Activated CD4-positive, alpha-beta memory T cell treated with anti-CD3 and anti-CD28 coated beads, Interleukin-2, amount 10 ng/mL, durations not matched to agents 7 days and 5 days (primary cell): Measurements from ENCODE around the gene SYNE3. TPM values are rescaled to one million over a fixed set of nuclear protein-coding genes. Genes with fewer than 3 reads are reported as not detected.
"Not testable (repeated sequence)": the region's sequence is repeated elsewhere in the genome, so short reads cannot be mapped to it uniquely, and the experiment has no call there.

Experiments used
- CTCF ChIA-PET: fragments of 350-600 bp; sonication (Branson Sonifier 250); formaldehyde crosslinking; loops from one replicate; lab custom pipeline; 2021; ENCODE audit warnings: antibody characterized with exemption, inconsistent platforms; lab: Charles Lee
- POLR2A ChIA-PET: fragments of 350-600 bp; sonication (Branson Sonifier 250); formaldehyde crosslinking; loops from one replicate; lab custom pipeline; 2021; ENCODE audit warnings: antibody characterized with exemption; lab: Charles Lee
- DNase-seq: peaks from one replicate; pipeline ENCODE4 v3.0.0-alpha.2; 2020
- H3K27ac Mint-ChIP-seq: one replicate; pipeline ENCODE4 v1.8.0; 2021; ENCODE audit warnings: mild to moderate bottlenecking, mixed read lengths
- H3K27me3 Mint-ChIP-seq: one replicate; pipeline ENCODE4 v1.8.0; 2021; ENCODE audit warnings: mixed read lengths
- H3K36me3 Mint-ChIP-seq: one replicate; pipeline ENCODE4 v1.8.0; 2021; ENCODE audit warnings: low read depth, mixed read lengths
- H3K4me1 Mint-ChIP-seq: one replicate; pipeline ENCODE4 v1.8.0; 2021; ENCODE audit warnings: mixed read lengths
- H3K4me3 Mint-ChIP-seq: one replicate; pipeline ENCODE4 v1.8.0; 2021; ENCODE audit warnings: mild to moderate bottlenecking, mixed read lengths
- H3K9me3 Mint-ChIP-seq: one replicate; pipeline ENCODE4 v1.8.0; 2021; ENCODE audit warnings: mixed read lengths
- total RNA-seq, 2 experiments: library from RNA; stranded (reverse); gene quantifications; one replicate each; pipeline ENCODE4 v1.2.3, GENCODE V29; 2021

Gene SYNE3
- total RNA-seq, 2 experiments from 2014 or later = 86.2 to 89.5 TPM

GRCh38 chr14:95520346-95520745, 3.9 kb upstream of the SYNE3 start:
- Mint-ChIP-seq H3K27ac (peak overlapping the region; percentile 99), H3K9me3 (no peaks in the 10 kb centered on the region), H3K27me3 (no peaks in the 10 kb centered on the region), H3K4me3 (peak overlapping the region; percentile 57), H3K4me1 (peaks cover 82% of the 10 kb centered on the region), H3K36me3 (peaks cover 13% of the 10 kb centered on the region)
- ChIA-PET CTCF (interaction anchor here (1.0 to 8.5 kb wide), 3 partner anchors 6 to 13 kb away, joined by 3 to 118 read pairs (median 14); partner anchors contain the start of gene GLRX5), POLR2A (interaction anchor here (0.7 to 9.2 kb wide), 7 partner anchors 9 to 57 kb away, joined by 3 to 199 read pairs (median 8); partner anchors contain the start of gene GLRX5)
- DNase-seq = no peak

GRCh38 chr14:95519699-95520098, 3.2 kb upstream of the SYNE3 start:
- ChIA-PET CTCF (interaction anchor here (1.0 to 8.5 kb wide), 4 partner anchors 7 to 17 kb away, joined by 3 to 118 read pairs (median 8); partner anchors contain the start of gene GLRX5), POLR2A (interaction anchor here (0.6 to 9.2 kb wide), 8 partner anchors 9 to 56 kb away, joined by 3 to 199 read pairs (median 7); partner anchors contain the start of gene GLRX5)
- peaks cover 18% of the 10 kb centered on the region for H3K36me3 Mint-ChIP-seq
- H3K9me3 Mint-ChIP-seq = no peaks in the 10 kb centered on the region
- peak overlapping the region; percentile 99 for H3K27ac Mint-ChIP-seq
- peak; percentile 82 for DNase-seq
- no peaks in the 10 kb centered on the region for H3K27me3 Mint-ChIP-seq
- H3K4me3 Mint-ChIP-seq = peak overlapping the region; percentile 57
- H3K4me1 Mint-ChIP-seq = peaks cover 82% of the 10 kb centered on the region

GRCh38 chr14:95518045-95518751, 1.7 kb upstream of the SYNE3 start:
- peaks cover 82% of the 10 kb centered on the region for H3K4me1 Mint-ChIP-seq
- CTCF ChIA-PET = interaction anchor here (1.1 to 8.5 kb wide), 5 partner anchors 8 to 91 kb away, joined by 3 to 118 read pairs (median 5); partner anchors contain the start of gene GLRX5

GRCh38 chr14:95515596-95516552, 576 bp downstream of the SYNE3 start:
- Mint-ChIP-seq H3K9me3 (no peaks in the 10 kb centered on the region), H3K27me3 (no peaks in the 10 kb centered on the region), H3K4me3 (peak overlapping the region; percentile 92), H3K36me3 (peaks cover 34% of the 10 kb centered on the region), H3K4me1 (peaks cover 77% of the 10 kb centered on the region), H3K27ac (peak overlapping the region; percentile 87)
- POLR2A ChIA-PET = interaction anchor here (0.6 to 6.0 kb wide), 16 partner anchors 8 to 409 kb away, joined by 3 to 99 read pairs (median 4); partner anchors contain the start of gene GLRX5
- CTCF ChIA-PET = interaction anchor here (0.6 to 8.5 kb wide), 9 partner anchors 11 to 89 kb away, joined by 3 to 118 read pairs (median 5); no protein-coding TSS in a partner anchor
- DNase-seq = peak; percentile 86

More at GRCh38 chr14:95518045-95518751, 1.7 kb upstream of the SYNE3 start:
- Mint-ChIP-seq H3K9me3 (no peaks in the 10 kb centered on the region), H3K27ac (peak overlapping the region; percentile 99), H3K36me3 (peaks cover 27% of the 10 kb centered on the region), H3K4me3 (peak overlapping the region; percentile 76), H3K27me3 (no peaks in the 10 kb centered on the region)
- POLR2A ChIA-PET = interaction anchor here (0.7 to 9.2 kb wide), 9 partner anchors 9 to 73 kb away, joined by 3 to 199 read pairs (median 3); partner anchors contain the start of gene GLRX5
- no peak for DNase-seq

GRCh38 chr14:95515080-95515489, 1.4 kb downstream of the SYNE3 start:
- ChIA-PET POLR2A (interaction anchor here (0.8 to 6.0 kb wide), 11 partner anchors 9 to 62 kb away, joined by 3 to 99 read pairs (median 6); partner anchors contain the start of gene GLRX5), CTCF (interaction anchor here (0.6 to 8.5 kb wide), 7 partner anchors 11 to 75 kb away, joined by 3 to 118 read pairs (median 5); no protein-coding TSS in a partner anchor)
- Mint-ChIP-seq H3K9me3 (no peaks in the 10 kb centered on the region), H3K4me1 (peaks cover 79% of the 10 kb centered on the region), H3K4me3 (peak overlapping the region; percentile 92), H3K36me3 (peaks cover 40% of the 10 kb centered on the region), H3K27ac (peak overlapping the region; percentile 77), H3K27me3 (no peaks in the 10 kb centered on the region)
- DNase-seq = no peak

- Mint-ChIP-seq H3K9me3 (no peaks in the 10 kb centered on the region), H3K4me3 (peak overlapping the region; percentile 92), H3K36me3 (peaks cover 43% of the 10 kb centered on the region), H3K27ac (peak overlapping the region; percentile 77), H3K4me1 (peaks cover 79% of the 10 kb centered on the region), H3K27me3 (no peaks in the 10 kb centered on the region)
- ChIA-PET POLR2A (interaction anchor here (0.8 to 6.0 kb wide), 10 partner anchors 10 to 62 kb away, joined by 3 to 99 read pairs (median 12); partner anchors contain the start of gene GLRX5), CTCF (interaction anchor here (0.6 to 8.5 kb wide), 7 partner anchors 11 to 74 kb away, joined by 3 to 118 read pairs (median 4); no protein-coding TSS in a partner anchor)
- no peak for DNase-seq
Measured at GRCh38 chr14:95514131-95515079, 2.0 kb downstream of the SYNE3 start.

GRCh38 chr14:95513291-95513690, 3.2 kb downstream of the SYNE3 start:
- ChIA-PET POLR2A (interaction anchor here (4.7 to 6.0 kb wide), 4 partner anchors 10 to 21 kb away, joined by 29 to 99 read pairs (median 53); partner anchors contain the start of gene GLRX5), CTCF (interaction anchor here (1.1 to 8.5 kb wide), 4 partner anchors 13 to 49 kb away, joined by 3 to 118 read pairs (median 4); no protein-coding TSS in a partner anchor)
- Mint-ChIP-seq H3K27me3 (no peaks in the 10 kb centered on the region), H3K9me3 (no peaks in the 10 kb centered on the region), H3K4me3 (peak overlapping the region; percentile 22), H3K27ac (peak overlapping the region; percentile 30), H3K36me3 (peaks cover 51% of the 10 kb centered on the region), H3K4me1 (peaks cover 73% of the 10 kb centered on the region)
- no peak for DNase-seq

GRCh38 chr14:95511687-95512086, 4.8 kb downstream of the SYNE3 start:
- peaks cover 65% of the 10 kb centered on the region for H3K36me3 Mint-ChIP-seq
- ChIA-PET CTCF (interaction anchor here (1.2 kb wide), 1 partner anchor 15 kb away, joined by 3 read pairs; no protein-coding TSS in a partner anchor), POLR2A (interaction anchor here (6.0 kb wide), 1 partner anchor 22 kb away, joined by 99 read pairs; the partner anchor contains the start of gene GLRX5)
- no peaks in the 10 kb centered on the region for H3K9me3 Mint-ChIP-seq
- no peak overlapping the region for H3K4me3 Mint-ChIP-seq
- peaks cover 74% of the 10 kb centered on the region for H3K4me1 Mint-ChIP-seq
- H3K27me3 Mint-ChIP-seq = no peaks in the 10 kb centered on the region
- H3K27ac Mint-ChIP-seq = no peak overlapping the region
- no peak for DNase-seq

GRCh38 chr14:95510804-95511203, 5.6 kb downstream of the SYNE3 start:
- no peak overlapping the region for H3K27ac Mint-ChIP-seq
- peaks cover 81% of the 10 kb centered on the region for H3K4me1 Mint-ChIP-seq
- peaks cover 71% of the 10 kb centered on the region for H3K36me3 Mint-ChIP-seq
- H3K27me3 Mint-ChIP-seq = no peaks in the 10 kb centered on the region
- ChIA-PET CTCF (interaction anchor here (1.2 kb wide), 1 partner anchor 16 kb away, joined by 3 read pairs; no protein-coding TSS in a partner anchor), POLR2A (interaction anchor here (0.6 to 1.2 kb wide), 2 partner anchors 8 to 23 kb away, joined by 3 to 4 read pairs; no protein-coding TSS in a partner anchor)
- DNase-seq = no peak
- no peaks in the 10 kb centered on the region for H3K9me3 Mint-ChIP-seq
- H3K4me3 Mint-ChIP-seq = no peak overlapping the region

- Mint-ChIP-seq H3K36me3 (peaks cover 71% of the 10 kb centered on the region), H3K4me1 (peaks cover 83% of the 10 kb centered on the region), H3K27ac (peak overlapping the region; percentile 51)
- DNase-seq, H3K27me3 Mint-ChIP-seq, H3K4me3 Mint-ChIP-seq, H3K9me3 Mint-ChIP-seq, CTCF ChIA-PET: not testable (repeated sequence)
- POLR2A ChIA-PET = interaction anchor here (1.2 kb wide), 1 partner anchor 24 kb away, joined by 4 read pairs; no protein-coding TSS in a partner anchor
Measured at GRCh38 chr14:95510344-95510743, 6.1 kb downstream of the SYNE3 start.

- H3K36me3 Mint-ChIP-seq = peaks cover 71% of the 10 kb centered on the region
- H3K4me3 Mint-ChIP-seq = no peak overlapping the region
- ChIA-PET POLR2A (no interaction called here), CTCF (no interaction called here)
- H3K9me3 Mint-ChIP-seq = no peaks in the 10 kb centered on the region
- peaks cover 83% of the 10 kb centered on the region for H3K4me1 Mint-ChIP-seq
- no peak for DNase-seq
- H3K27ac Mint-ChIP-seq = no peak overlapping the region
- H3K27me3 Mint-ChIP-seq = no peaks in the 10 kb centered on the region
Measured at GRCh38 chr14:95509495-95509894, 7.0 kb downstream of the SYNE3 start.
